Activated CD8-positive, alpha-beta T cell treated with anti-CD3 and anti-CD28 coated beads for 36 hours (primary cell): ENCODE results near the gene KDM2B. TPM values are rescaled to one million over a fixed set of nuclear protein-coding genes. Genes with fewer than 3 reads are reported as not detected.

Experiments
- ATAC-seq: fragments of 200-7000 bp; cut with Tn5 transposase; one replicate; pipeline ENCODE4 v1.10.0; 2021; ENCODE audit warnings: mild to moderate bottlenecking, moderate library complexity
- CTCF ChIA-PET: fragments of 350-600 bp; sonication (Branson Sonifier 250); formaldehyde crosslinking; loops from one replicate; lab custom pipeline; 2021; ENCODE audit warnings: antibody characterized with exemption; lab: Charles Lee
- POLR2A ChIA-PET: fragments of 350-600 bp; sonication (Branson Sonifier 250); formaldehyde crosslinking; loops from one replicate; lab custom pipeline; 2021; ENCODE audit warnings: antibody characterized with exemption; lab: Charles Lee
- DNase-seq: peaks from one replicate; pipeline ENCODE4 v3.0.0-alpha.2; 2020
- H3K27ac Mint-ChIP-seq: one replicate; pipeline ENCODE4 v1.8.0; 2021; ENCODE audit warnings: mild to moderate bottlenecking, mixed read lengths
- H3K27me3 Mint-ChIP-seq: one replicate; pipeline ENCODE4 v1.8.0; 2021; ENCODE audit warnings: mixed read lengths
- H3K36me3 Mint-ChIP-seq: one replicate; pipeline ENCODE4 v1.8.0; 2021; ENCODE audit warnings: low read depth, mixed read lengths
- H3K4me1 Mint-ChIP-seq: one replicate; pipeline ENCODE4 v1.8.0; 2021; ENCODE audit warnings: low read depth, mixed read lengths
- H3K4me3 Mint-ChIP-seq: one replicate; pipeline ENCODE4 v1.8.0; 2021; ENCODE audit warnings: mild to moderate bottlenecking, moderate library complexity, mixed read lengths
- H3K9me3 Mint-ChIP-seq: one replicate; pipeline ENCODE4 v1.8.0; 2021; ENCODE audit warnings: mixed read lengths
- intact Hi-C: fragments of 100-400 bp; cut with micrococcal nuclease; formaldehyde crosslinking; loops from one replicate; pipeline ENCODE4 v1.10.0; 2022
- total RNA-seq, 2 experiments: library from RNA; stranded (reverse); gene quantifications; one replicate each; pipeline ENCODE4 v1.2.3, GENCODE V29; 2021
- TF ChIP-seq, protein P1 (sequence below): fragments of 200-600 bp; IDR thresholded peaks from one replicate; pipeline ENCODE4 v1.8.0; 2022; ENCODE audit warnings: antibody characterized with exemption, mild to moderate bottlenecking

KDM2B gene
- total RNA-seq, 2 experiments from 2014 or later, result 61.0 to 61.7 TPM

DNA sequence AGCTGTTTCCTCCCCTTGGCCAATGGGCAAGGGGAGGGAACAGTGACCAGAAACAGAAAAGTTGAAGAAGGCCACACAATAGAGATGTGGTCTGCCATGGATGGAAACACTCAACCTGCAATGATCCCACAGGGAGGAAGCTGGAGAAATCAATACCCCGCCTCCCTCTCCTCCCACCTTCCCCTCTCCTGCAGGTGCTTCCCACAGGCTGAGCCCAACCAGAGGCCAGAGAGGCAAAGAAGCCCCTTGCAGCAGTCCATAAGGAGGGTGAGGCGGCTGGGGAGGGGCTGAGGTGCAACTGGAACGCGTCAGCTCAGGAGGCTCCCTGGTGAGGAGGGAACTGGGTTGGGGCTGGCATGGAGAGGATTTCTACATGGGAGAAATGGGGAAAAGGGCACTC, 96.9 kb downstream of the KDM2B start:
- Mint-ChIP-seq H3K36me3 (no peaks in the 10 kb centered on the region), H3K4me3 (no peak overlapping the region), H3K9me3 (no peaks in the 10 kb centered on the region), H3K27me3 (no peaks in the 10 kb centered on the region), H3K27ac (no peak overlapping the region), H3K4me1 (no peaks in the 10 kb centered on the region)
- ATAC-seq (no peak), DNase-seq (no peak)
- CTCF ChIA-PET, result interaction anchor here (2.1 to 2.4 kb wide), 2 partner anchors 10 to 16 kb away, joined by 6 to 7 read pairs; no protein-coding TSS in a partner anchor
- TF ChIP-seq, protein P1, sequence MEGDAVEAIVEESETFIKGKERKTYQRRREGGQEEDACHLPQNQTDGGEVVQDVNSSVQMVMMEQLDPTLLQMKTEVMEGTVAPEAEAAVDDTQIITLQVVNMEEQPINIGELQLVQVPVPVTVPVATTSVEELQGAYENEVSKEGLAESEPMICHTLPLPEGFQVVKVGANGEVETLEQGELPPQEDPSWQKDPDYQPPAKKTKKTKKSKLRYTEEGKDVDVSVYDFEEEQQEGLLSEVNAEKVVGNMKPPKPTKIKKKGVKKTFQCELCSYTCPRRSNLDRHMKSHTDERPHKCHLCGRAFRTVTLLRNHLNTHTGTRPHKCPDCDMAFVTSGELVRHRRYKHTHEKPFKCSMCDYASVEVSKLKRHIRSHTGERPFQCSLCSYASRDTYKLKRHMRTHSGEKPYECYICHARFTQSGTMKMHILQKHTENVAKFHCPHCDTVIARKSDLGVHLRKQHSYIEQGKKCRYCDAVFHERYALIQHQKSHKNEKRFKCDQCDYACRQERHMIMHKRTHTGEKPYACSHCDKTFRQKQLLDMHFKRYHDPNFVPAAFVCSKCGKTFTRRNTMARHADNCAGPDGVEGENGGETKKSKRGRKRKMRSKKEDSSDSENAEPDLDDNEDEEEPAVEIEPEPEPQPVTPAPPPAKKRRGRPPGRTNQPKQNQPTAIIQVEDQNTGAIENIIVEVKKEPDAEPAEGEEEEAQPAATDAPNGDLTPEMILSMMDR, result no peak
- POLR2A ChIA-PET, result no interaction called here
- intact Hi-C loops, result no loop called here

GRCh38 chr12:121476477-121476876, 104.3 kb downstream of the KDM2B start:
- Mint-ChIP-seq H3K27ac (no peak overlapping the region), H3K4me1 (peaks cover 2% of the 10 kb centered on the region)
- POLR2A ChIA-PET, result interaction anchor here (1.1 to 1.2 kb wide), 2 partner anchors 8 to 17 kb away, joined by 3 to 4 read pairs; no protein-coding TSS in a partner anchor

DNA sequence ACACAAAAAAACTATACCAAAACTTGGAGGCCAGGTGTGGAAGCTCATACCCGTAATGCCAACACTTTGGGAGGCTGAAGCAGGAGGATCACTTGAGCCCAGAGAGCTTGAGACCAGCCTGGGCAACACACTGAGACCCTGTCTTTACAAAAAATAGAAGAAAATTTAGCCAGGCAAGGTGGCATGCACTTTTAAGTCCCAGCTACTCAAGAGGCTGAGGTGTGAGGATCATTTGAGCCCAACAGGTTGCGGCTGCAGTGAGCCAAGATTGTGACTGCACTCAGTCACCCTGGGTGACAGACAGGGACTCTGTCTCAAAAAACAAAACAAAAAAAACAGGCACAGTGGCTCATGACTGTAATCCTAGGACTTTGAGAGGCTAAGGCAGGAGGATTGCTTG, 105.5 kb downstream of the KDM2B start:
- Mint-ChIP-seq H3K4me1 (peaks cover 2% of the 10 kb centered on the region), H3K4me3 (no peak overlapping the region), H3K27me3 (no peaks in the 10 kb centered on the region), H3K9me3 (no peaks in the 10 kb centered on the region), H3K27ac (no peak overlapping the region), H3K36me3 (no peaks in the 10 kb centered on the region)
- ChIA-PET POLR2A (interaction anchor here (1.1 to 1.2 kb wide), 2 partner anchors 16 to 193 kb away, joined by 3 read pairs; no protein-coding TSS in a partner anchor), CTCF (no interaction called here)
- TF ChIP-seq, protein P1, result no peak
- DNase-seq, result no peak
- intact Hi-C loops, result no loop called here
- ATAC-seq, result no peak

More at GRCh38 chr12:121476477-121476876, 104.3 kb downstream of the KDM2B start:
- H3K4me3 Mint-ChIP-seq, result no peak overlapping the region
- TF ChIP-seq, protein P1, result no peak
- no peaks in the 10 kb centered on the region for H3K9me3 Mint-ChIP-seq
- no peaks in the 10 kb centered on the region for H3K27me3 Mint-ChIP-seq
- intact Hi-C loops, result no loop called here
- ATAC-seq (no peak), DNase-seq (no peak)
- H3K36me3 Mint-ChIP-seq, result no peaks in the 10 kb centered on the region
- CTCF ChIA-PET, result interaction anchor here (1.1 to 5.4 kb wide), 8 partner anchors 8 to 149 kb away, joined by 4 to 39 read pairs (median 4); no protein-coding TSS in a partner anchor

- H3K4me1 Mint-ChIP-seq, result peaks cover 8% of the 10 kb centered on the region
- no peak for ATAC-seq
- intact Hi-C loops, result no loop called here
- no peak for DNase-seq
- H3K4me3 Mint-ChIP-seq, result no peak overlapping the region
- H3K27me3 Mint-ChIP-seq, result no peaks in the 10 kb centered on the region
- CTCF ChIA-PET, result no interaction called here
- TF ChIP-seq, protein P1, result no peak
- H3K27ac Mint-ChIP-seq, result no peak overlapping the region
- POLR2A ChIA-PET, result interaction anchor here (0.7 kb wide), 1 partner anchor 148 kb away, joined by 3 read pairs; no protein-coding TSS in a partner anchor
- no peaks in the 10 kb centered on the region for H3K9me3 Mint-ChIP-seq
- H3K36me3 Mint-ChIP-seq, result no peaks in the 10 kb centered on the region
These were observed 108.5 kb downstream of the KDM2B start for GRCh38 chr12:121472150-121472905.

- TF ChIP-seq, protein P1, result no peak
- no peak overlapping the region for H3K4me3 Mint-ChIP-seq
- POLR2A ChIA-PET, result no interaction called here
These were observed 110.1 kb downstream of the KDM2B start for GRCh38 chr12:121470751-121471150.

More at GRCh38 chr12:121470751-121471150, 110.1 kb downstream of the KDM2B start:
- ATAC-seq, result no peak
- H3K9me3 Mint-ChIP-seq, result no peaks in the 10 kb centered on the region
- intact Hi-C loops, result no loop called here
- H3K4me1 Mint-ChIP-seq, result peaks cover 12% of the 10 kb centered on the region
- no peaks in the 10 kb centered on the region for H3K27me3 Mint-ChIP-seq
- no peak for DNase-seq
- H3K36me3 Mint-ChIP-seq, result peaks cover 6% of the 10 kb centered on the region
- CTCF ChIA-PET, result no interaction called here
- H3K27ac Mint-ChIP-seq, result no peak overlapping the region
